Activated T-cell treated with anti-CD3 and anti-CD28 coated beads, Interleukin-2, amount 50 U/mL, for 48 hours (primary cell): ENCODE results near the gene PKHD1.

Source experiments
- DNase-seq, 2 experiments: peaks; one replicate each; pipeline ENCODE4 v3.0.0-alpha.2; 2020

The PKHD1 gene

GRCh38 chr6:51675020-51675921 lies 412.1 kb downstream of the PKHD1 start:
- no peak for DNase-seq

GRCh38 chr6:51663525-51663924 lies 423.9 kb downstream of the PKHD1 start:
- DNase-seq = no peak

- DNase-seq = no peak
Measured at GRCh38 chr6:51660767-51661166, 426.6 kb downstream of the PKHD1 start.

- DNase-seq = no peak
Measured at GRCh38 chr6:51657491-51657890, 429.9 kb downstream of the PKHD1 start.

- no peak for DNase-seq
Measured at GRCh38 chr6:51655517-51655916, 431.9 kb downstream of the PKHD1 start.

GRCh38 chr6:51654647-51655046 lies 432.8 kb downstream of the PKHD1 start:
- DNase-seq = no peak

- DNase-seq = no peak
Measured at GRCh38 chr6:51651132-51651817, 436.1 kb downstream of the PKHD1 start.

GRCh38 chr6:51648774-51649173 lies 438.6 kb downstream of the PKHD1 start:
- DNase-seq = no peak

- no peak for DNase-seq
Measured at GRCh38 chr6:51648236-51648635, 439.2 kb downstream of the PKHD1 start.

GRCh38 chr6:51644426-51644825 lies 443.0 kb downstream of the PKHD1 start:
- no peak for DNase-seq

GRCh38 chr6:51640021-51640420 lies 447.4 kb downstream of the PKHD1 start:
- no peak for DNase-seq

GRCh38 chr6:51633424-51633823 lies 454.0 kb downstream of the PKHD1 start:
- DNase-seq = no peak

GRCh38 chr6:51630011-51630410 lies 457.4 kb downstream of the PKHD1 start:
- no peak for DNase-seq

GRCh38 chr6:51626391-51626790 lies 461.0 kb downstream of the PKHD1 start:
- no peak for DNase-seq

- no peak for DNase-seq
Measured at GRCh38 chr6:51625566-51625965, 461.8 kb downstream of the PKHD1 start.

- DNase-seq = no peak
Measured at GRCh38 chr6:51620971-51621370, 466.4 kb downstream of the PKHD1 start.

GRCh38 chr6:51619042-51619799 lies 468.2 kb downstream of the PKHD1 start:
- DNase-seq = no peak

- DNase-seq = no peak
Measured at GRCh38 chr6:51618563-51618962, 468.9 kb downstream of the PKHD1 start.

- no peak for DNase-seq
Measured at GRCh38 chr6:51617751-51618150, 469.7 kb downstream of the PKHD1 start.

GRCh38 chr6:51616243-51616642 lies 471.2 kb downstream of the PKHD1 start:
- no peak for DNase-seq

- DNase-seq = no peak
Measured at GRCh38 chr6:51614725-51615124, 472.7 kb downstream of the PKHD1 start.

- no peak for DNase-seq
Measured at GRCh38 chr6:51613558-51613957, 473.9 kb downstream of the PKHD1 start.

- no peak for DNase-seq
Measured at GRCh38 chr6:51608932-51609331, 478.5 kb downstream of the PKHD1 start.

GRCh38 chr6:51608383-51608782 lies 479.0 kb downstream of the PKHD1 start:
- no peak for DNase-seq
